Liver (tissue), 9 donors: Measurements from ENCODE around the gene POFUT2. TPM values are rescaled to one million over a fixed set of nuclear protein-coding genes. Genes with fewer than 3 reads are reported as not detected.

Experiments used
- DNase-seq: peaks from one replicate; pipeline ENCODE4 v3.0.0-alpha.2; 2017; ENCODE audit warnings: low spot score
- H3K27ac ChIP-seq, 2 donors: one replicate each; pipeline ENCODE4 v1.7.0; 2013; ENCODE audit warnings: inconsistent platforms in 2 of 2, low read length in 2 of 2, control low read depth in 1 of 2, low read depth in 1 of 2, mild to moderate bottlenecking in 1 of 2
- H3K27me3 ChIP-seq, 4 donors: one replicate each; pipeline versions ENCODE4 v1.6.1 to v1.7.0; 2013; ENCODE audit warnings: low read length in 3 of 4, inconsistent platforms in 1 of 4, mild to moderate bottlenecking in 1 of 4, moderate library complexity in 1 of 4; ENCODE audit not compliant: control insufficient read depth in 4 of 4, insufficient read depth in 4 of 4
- H3K36me3 ChIP-seq, 4 donors: one replicate each; pipeline versions ENCODE4 v1.6.1 to v1.7.0; 2013; ENCODE audit warnings: low read length in 3 of 4, mild to moderate bottlenecking in 3 of 4, low read depth in 1 of 4, moderate library complexity in 1 of 4; ENCODE audit not compliant: control insufficient read depth in 4 of 4, insufficient read depth in 3 of 4
- H3K4me1 ChIP-seq, 4 donors: one replicate each; pipeline versions ENCODE4 v1.6.1 to v1.7.0; 2013; ENCODE audit warnings: low read length in 3 of 4, mild to moderate bottlenecking in 3 of 4, moderate library complexity in 1 of 4; ENCODE audit not compliant: control insufficient read depth in 4 of 4, insufficient read depth in 4 of 4
- H3K4me3 ChIP-seq, 3 donors: one replicate each; pipeline versions ENCODE4 v1.6.1 to v1.7.0; 2013; ENCODE audit warnings: low read length in 3 of 3, control low read depth in 1 of 3, low read depth in 1 of 3, mild to moderate bottlenecking in 1 of 3
- H3K9ac ChIP-seq, 2 donors: one replicate each; pipeline ENCODE4 v1.7.0; 2013; ENCODE audit warnings: low read length in 2 of 2, mild to moderate bottlenecking in 2 of 2, moderate library complexity in 2 of 2, control low read depth in 1 of 2, low read depth in 1 of 2
- H3K9me3 ChIP-seq, 4 donors: one replicate each; pipeline versions ENCODE4 v1.6.1 to v1.7.0; 2013; ENCODE audit warnings: low read length in 3 of 4; ENCODE audit not compliant: control insufficient read depth in 4 of 4
- EGR1 ChIP-seq, 2 donors: IDR thresholded peaks; 2 replicates each; pipeline ENCODE4 v1.6.1; 2016 to 2018; ENCODE audit warnings: antibody characterized with exemption in 2 of 2, low read depth in 2 of 2
- FOXA1 ChIP-seq: IDR thresholded peaks from 2 replicates; pipeline ENCODE4 v1.6.1; 2016; ENCODE audit warnings: antibody characterized with exemption
- GABPA ChIP-seq, 2 donors: IDR thresholded peaks in 1 of 2; conservative IDR thresholded peaks in 1 of 2; 2 replicates each; pipeline ENCODE4 v1.6.1; 2016; ENCODE audit warnings: antibody characterized with exemption in 2 of 2, mild to moderate bottlenecking in 1 of 2, moderate library complexity in 1 of 2
- HNF4G ChIP-seq: IDR thresholded peaks from 2 replicates; pipeline ENCODE4 v1.6.1; 2016; ENCODE audit warnings: antibody characterized with exemption
- NR2F2 ChIP-seq: IDR thresholded peaks from 2 replicates; pipeline ENCODE4 v1.6.1; 2016; ENCODE audit warnings: antibody characterized with exemption
- RAD21 ChIP-seq, 2 donors: IDR thresholded peaks; 2 replicates each; pipeline ENCODE4 v1.6.1; 2016; ENCODE audit warnings: antibody characterized with exemption in 2 of 2, mild to moderate bottlenecking in 2 of 2
- REST ChIP-seq: IDR thresholded peaks from 2 replicates; pipeline ENCODE4 v1.6.1; 2016; ENCODE audit warnings: antibody characterized with exemption, mild to moderate bottlenecking
- RXRA ChIP-seq, 2 donors: IDR thresholded peaks; 2 replicates each; pipeline ENCODE4 v1.6.1; 2017 to 2018; ENCODE audit warnings: antibody characterized with exemption in 2 of 2, mild to moderate bottlenecking in 1 of 2
- SP1 ChIP-seq: IDR thresholded peaks from 2 replicates; pipeline ENCODE4 v1.6.1; 2018; ENCODE audit warnings: antibody characterized with exemption, mild to moderate bottlenecking
- TAF1 ChIP-seq: conservative IDR thresholded peaks from 2 replicates; pipeline ENCODE4 v1.6.1; 2016; ENCODE audit warnings: antibody characterized with exemption, mild to moderate bottlenecking
- YY1 ChIP-seq: IDR thresholded peaks from 2 replicates; pipeline ENCODE4 v1.6.1; 2016; ENCODE audit warnings: antibody characterized with exemption, mild to moderate bottlenecking
- WGBS: extraction: QIAGEN DNeasy Blood & Tissue Kit; methylation state at CpG from one replicate; pipeline ENCODE4 v1.1.7; 2013; 5-methylcytosine and 5-hydroxymethylcytosine counted together
- polyA plus RNA-seq, 2 donors: library from polyadenylated mRNA; stranded (reverse) in 1 of 2; unstranded in 1 of 2; fragments of 200-250 nt in 1 of 2; fragments of >200 nt in 1 of 2; fragmentation: Nextera tagmentation in 1 of 2; extraction: Ambion mirVana in 1 of 2; gene quantifications; one replicate each; pipeline versions ENCODE4 v1.2.1 to v1.2.3, GENCODE V29; 2013 to 2015
- total RNA-seq, 2 donors: library from RNA; depleted of rRNA; stranded (reverse); fragments of >200 nt; gene quantifications; one replicate each; pipeline ENCODE4 v1.2.3, GENCODE V29; 2014
- TF ChIP-seq, protein P1 (sequence below): IDR thresholded peaks from 2 replicates; pipeline ENCODE4 v1.6.1; 2016; ENCODE audit warnings: antibody characterized with exemption
- donor health status: healthy.
- donor health status: healthy.
- donor health status: healthy.
- donor health status: healthy.
- donor health status: healthy.

The POFUT2 gene
- total and polyA plus RNA-seq, 4 donors: 3.3 to 15.6 (median 7.9) TPM

DNA sequence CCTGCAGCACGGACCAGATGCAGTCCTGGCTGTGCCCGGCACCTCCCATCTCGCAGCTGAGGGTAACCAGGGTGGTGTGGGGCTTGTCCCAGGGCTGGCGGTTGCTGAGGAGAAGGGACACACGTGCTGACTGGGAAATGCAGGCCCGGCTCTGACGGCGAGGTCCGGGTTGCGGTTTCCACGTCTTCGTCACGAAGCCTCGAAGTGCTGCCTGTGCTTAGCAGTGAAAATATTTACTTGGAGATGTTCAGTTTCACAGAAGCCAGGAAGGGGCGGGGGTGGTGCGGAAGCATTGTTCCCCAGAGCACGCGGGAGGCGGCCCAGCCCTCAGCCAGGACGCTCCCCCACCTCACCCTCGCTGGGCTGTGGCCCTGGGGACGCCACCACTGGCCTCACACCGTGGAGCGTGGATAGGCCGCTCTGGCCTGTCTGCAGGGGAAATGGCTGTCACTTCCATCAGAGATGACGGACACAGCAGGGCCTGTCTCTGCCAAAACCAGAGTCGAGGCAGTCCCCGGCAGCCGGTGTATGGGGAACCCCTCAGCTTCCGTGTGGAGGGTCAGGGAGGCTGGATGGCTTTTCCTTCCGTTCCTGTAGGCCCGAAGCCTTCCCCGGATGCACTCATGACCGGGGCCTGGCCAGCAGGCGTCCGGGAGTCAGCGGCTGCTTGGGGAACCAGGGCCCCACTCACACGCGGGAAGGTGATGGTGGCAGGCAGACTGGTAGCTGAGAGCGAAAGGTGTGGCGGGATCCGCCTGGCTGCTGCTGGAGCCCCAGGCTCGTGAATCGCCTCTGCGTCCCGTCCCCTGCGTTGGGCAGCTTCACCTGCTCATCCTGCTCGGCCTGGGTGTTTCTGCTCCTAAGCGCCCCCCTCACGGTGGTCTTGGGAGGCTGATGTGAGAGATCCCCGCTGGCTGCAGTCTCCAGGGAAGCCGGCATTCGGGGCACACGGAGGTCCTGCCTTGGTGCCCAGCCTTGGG lies 14.7 kb upstream of the POFUT2 start:
- Histone ChIP-seq H3K27me3 (no peaks in the 10 kb centered on the region), H3K4me1 (peaks cover 3 to 30% (median 12%) of the 10 kb centered on the region in 4 donors), H3K27ac (peak overlapping the region; percentile 56 to 57), H3K4me3 (no peak overlapping the region), H3K36me3 (no peaks in the 10 kb centered on the region), H3K9ac (peak overlapping the region in 1 of 2 donors; percentile 16), H3K9me3 (no peaks in the 10 kb centered on the region)
- 83% methylated on average over 54 of the region's 54 CpGs for WGBS
- DNase-seq: no peak
- TF ChIP-seq REST (no peak), SP1 (peak; percentile 38), RAD21 (IDR thresholded peaks at IDR 0.05) (peak in 1 of 2 donors; percentile 8), NR2F2 (peak; percentile 89)

GRCh38 chr21:45301521-45302081 lies 13.9 kb upstream of the POFUT2 start:
- Histone ChIP-seq H3K9me3 (no peaks in the 10 kb centered on the region), H3K4me1 (peaks cover 3 to 23% (median 7%) of the 10 kb centered on the region in 4 donors), H3K36me3 (no peaks in the 10 kb centered on the region), H3K9ac (peak overlapping the region in 1 of 2 donors; percentile 16), H3K4me3 (no peak overlapping the region), H3K27ac (peak overlapping the region; percentile 56 to 57), H3K27me3 (no peaks in the 10 kb centered on the region)
- 94% methylated on average over 20 of the region's 20 CpGs for WGBS
- TF ChIP-seq SP1 (no peak), TAF1 (no peak), GABPA (IDR thresholded peaks at IDR 0.05 in 1 of 2, conservative IDR thresholded peaks at IDR 0.05 in 1 of 2) (no peak), EGR1 (IDR thresholded peaks at IDR 0.05; ENCODE audit: low read depth in 2 of 2) (no peak), FOXA1 (no peak), HNF4G (no peak), REST (no peak), YY1 (no peak), RXRA (IDR thresholded peaks at IDR 0.05) (no peak), RAD21 (IDR thresholded peaks at IDR 0.05) (no peak)
- TF ChIP-seq, protein P1, sequence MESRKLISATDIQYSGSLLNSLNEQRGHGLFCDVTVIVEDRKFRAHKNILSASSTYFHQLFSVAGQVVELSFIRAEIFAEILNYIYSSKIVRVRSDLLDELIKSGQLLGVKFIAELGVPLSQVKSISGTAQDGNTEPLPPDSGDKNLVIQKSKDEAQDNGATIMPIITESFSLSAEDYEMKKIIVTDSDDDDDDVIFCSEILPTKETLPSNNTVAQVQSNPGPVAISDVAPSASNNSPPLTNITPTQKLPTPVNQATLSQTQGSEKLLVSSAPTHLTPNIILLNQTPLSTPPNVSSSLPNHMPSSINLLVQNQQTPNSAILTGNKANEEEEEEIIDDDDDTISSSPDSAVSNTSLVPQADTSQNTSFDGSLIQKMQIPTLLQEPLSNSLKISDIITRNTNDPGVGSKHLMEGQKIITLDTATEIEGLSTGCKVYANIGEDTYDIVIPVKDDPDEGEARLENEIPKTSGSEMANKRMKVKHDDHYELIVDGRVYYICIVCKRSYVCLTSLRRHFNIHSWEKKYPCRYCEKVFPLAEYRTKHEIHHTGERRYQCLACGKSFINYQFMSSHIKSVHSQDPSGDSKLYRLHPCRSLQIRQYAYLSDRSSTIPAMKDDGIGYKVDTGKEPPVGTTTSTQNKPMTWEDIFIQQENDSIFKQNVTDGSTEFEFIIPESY: no peak
- no peak for DNase-seq
